Tibial nerve (tissue), 4 donors: ENCODE data around the gene ANO3. TPM values are rescaled to one million over a fixed set of nuclear protein-coding genes. Genes with fewer than 3 reads are reported as not detected.

Experiments
- DNase-seq, 2 donors: peaks; one replicate each; pipeline ENCODE4 v3.0.0-alpha.2; 2019; ENCODE audit warnings: low spot score in 2 of 2
- H3K27ac ChIP-seq, 4 donors: fragments of 200-600 bp; sonication (generic) in 3 of 4; one replicate each; pipeline ENCODE4 v1.5.1; 2017 to 2019; ENCODE audit warnings: mild to moderate bottlenecking in 1 of 4
- H3K27me3 ChIP-seq, 2 donors: fragments of 200-600 bp; sonication (generic) in 1 of 2; one replicate each; pipeline versions ENCODE4 v1.5.1 to v1.6.0; 2017 to 2019
- H3K36me3 ChIP-seq, 3 donors: fragments of 200-600 bp; sonication (generic); one replicate each; pipeline ENCODE4 v1.5.1; 2018 to 2019
- H3K4me1 ChIP-seq, 4 donors: fragments of 200-600 bp; sonication (generic) in 3 of 4; one replicate each; pipeline ENCODE4 v1.5.1; 2017 to 2019
- H3K4me3 ChIP-seq, 4 donors: fragments of 200-600 bp; sonication (generic) in 3 of 4; one replicate each; pipeline ENCODE4 v1.5.1; 2017 to 2019; ENCODE audit warnings: mild to moderate bottlenecking in 1 of 4, moderate library complexity in 1 of 4
- H3K9me3 ChIP-seq, 4 donors: fragments of 200-600 bp; sonication (generic) in 3 of 4; one replicate each; pipeline ENCODE4 v1.5.1; 2017 to 2019
- EP300 ChIP-seq, 2 donors: sonication (generic); formaldehyde crosslinking; IDR thresholded peaks; one replicate each; pipeline ENCODE4 v1.6.1; 2017; ENCODE audit warnings: antibody characterized with exemption in 2 of 2, mild to moderate bottlenecking in 1 of 2
- POLR2A ChIP-seq, 2 donors: fragments of 450-650 bp; IDR thresholded peaks; one replicate each; pipeline ENCODE4 v1.6.1; 2017; ENCODE audit warnings: antibody characterized with exemption in 2 of 2, mild to moderate bottlenecking in 2 of 2, moderate library complexity in 2 of 2
- WGBS, 2 donors: methylation state at CpG; one replicate each; pipeline ENCODE4 v1.1.5; 2018; 5-methylcytosine and 5-hydroxymethylcytosine counted together
- total RNA-seq, 4 donors: library from RNA; depleted of rRNA; stranded (reverse); fragments of >200 nt; gene quantifications; one replicate each; pipeline ENCODE4 v1.1.0, GENCODE V29; 2016
- TF ChIP-seq, protein P1 (sequence below), 5 experiments: fragments of 200-600 bp in 3 of 5; fragments of 450-650 bp in 2 of 5; sonication (generic) in 3 of 5; IDR thresholded peaks; one replicate each; pipeline ENCODE4 v1.5.1; 2016 to 2019; ENCODE audit warnings: antibody characterized with exemption in 5 of 5, mild to moderate bottlenecking in 3 of 5, moderate library complexity in 2 of 5

Gene ANO3
- total RNA-seq, 4 donors from 2014 or later: 0.42 to 1.7 (median 0.74) TPM

DNA sequence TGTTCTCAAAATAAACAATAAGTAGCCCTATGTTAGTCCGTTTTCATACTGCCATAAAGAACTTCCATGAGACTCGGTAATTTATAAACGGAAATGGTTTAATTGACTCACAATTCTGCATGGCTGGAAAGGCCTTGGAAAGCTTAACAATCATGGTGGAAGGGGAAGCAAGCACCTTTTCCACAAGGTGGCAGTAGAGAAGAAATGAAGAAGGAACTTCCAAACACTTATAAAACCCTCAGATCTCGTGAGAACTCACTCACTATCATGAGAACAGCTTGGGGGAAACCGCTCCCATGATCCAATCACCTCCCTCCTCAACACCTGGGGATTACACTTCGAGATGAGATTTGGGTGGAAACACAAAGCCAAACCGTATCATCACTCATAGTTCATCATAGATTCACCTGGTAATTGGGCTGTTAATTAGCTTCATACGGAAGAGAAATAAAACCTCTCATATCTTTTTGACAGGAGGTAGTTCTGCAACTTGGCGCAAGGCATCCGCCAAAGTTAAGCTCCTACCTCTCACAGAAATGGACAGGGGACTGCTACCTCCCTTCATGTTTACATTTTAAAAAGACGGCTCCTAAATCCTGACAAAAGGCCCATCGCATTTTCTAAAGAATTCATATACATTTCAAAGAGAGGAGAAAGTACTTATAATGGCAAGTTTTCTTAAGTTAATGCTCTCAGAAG lies 191.1 kb downstream of the ANO3 start:
- no peak for DNase-seq
- Histone ChIP-seq H3K9me3 (no peaks in the 10 kb centered on the region), H3K27me3 (no peaks in the 10 kb centered on the region), H3K4me1 (peaks cover 0 to 13% (median 0%) of the 10 kb centered on the region in 4 donors), H3K27ac (no peak overlapping the region), H3K4me3 (no peak overlapping the region), H3K36me3 (no peaks in the 10 kb centered on the region)
- WGBS, 2 donors: 78 to 80% methylated on average over 12 of the region's 12 CpGs
- TF ChIP-seq, protein P1, sequence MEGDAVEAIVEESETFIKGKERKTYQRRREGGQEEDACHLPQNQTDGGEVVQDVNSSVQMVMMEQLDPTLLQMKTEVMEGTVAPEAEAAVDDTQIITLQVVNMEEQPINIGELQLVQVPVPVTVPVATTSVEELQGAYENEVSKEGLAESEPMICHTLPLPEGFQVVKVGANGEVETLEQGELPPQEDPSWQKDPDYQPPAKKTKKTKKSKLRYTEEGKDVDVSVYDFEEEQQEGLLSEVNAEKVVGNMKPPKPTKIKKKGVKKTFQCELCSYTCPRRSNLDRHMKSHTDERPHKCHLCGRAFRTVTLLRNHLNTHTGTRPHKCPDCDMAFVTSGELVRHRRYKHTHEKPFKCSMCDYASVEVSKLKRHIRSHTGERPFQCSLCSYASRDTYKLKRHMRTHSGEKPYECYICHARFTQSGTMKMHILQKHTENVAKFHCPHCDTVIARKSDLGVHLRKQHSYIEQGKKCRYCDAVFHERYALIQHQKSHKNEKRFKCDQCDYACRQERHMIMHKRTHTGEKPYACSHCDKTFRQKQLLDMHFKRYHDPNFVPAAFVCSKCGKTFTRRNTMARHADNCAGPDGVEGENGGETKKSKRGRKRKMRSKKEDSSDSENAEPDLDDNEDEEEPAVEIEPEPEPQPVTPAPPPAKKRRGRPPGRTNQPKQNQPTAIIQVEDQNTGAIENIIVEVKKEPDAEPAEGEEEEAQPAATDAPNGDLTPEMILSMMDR (IDR thresholded peaks at IDR 0.05): no peak
- no peak for TF ChIP-seq POLR2A (IDR thresholded peaks at IDR 0.05)
- no peak for TF ChIP-seq EP300 (IDR thresholded peaks at IDR 0.05)

DNA sequence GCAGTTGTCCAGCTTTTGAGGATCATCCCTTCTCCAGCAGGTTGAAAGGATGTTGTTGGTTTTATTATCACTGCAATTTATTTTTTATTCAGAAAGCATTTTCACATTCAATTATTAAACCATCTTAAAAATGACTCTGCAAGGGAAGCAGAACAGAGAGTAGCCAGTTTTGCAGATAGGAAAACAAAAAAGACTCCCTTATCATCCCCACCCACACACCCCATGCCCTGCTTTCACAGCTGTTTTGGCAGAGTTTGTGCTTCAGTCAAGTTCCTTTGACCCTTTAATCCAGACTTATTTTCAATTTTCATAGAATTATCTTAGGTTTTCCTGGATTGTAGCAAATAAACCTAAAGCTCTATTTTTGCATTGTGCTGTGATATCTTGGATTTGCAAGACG lies 195.8 kb downstream of the ANO3 start:
- no peak for DNase-seq
- 41 to 54% methylated on average over 1 of the region's 1 CpG for WGBS, 2 donors
- Histone ChIP-seq H3K9me3 (no peaks in the 10 kb centered on the region), H3K4me1 (peaks cover 0 to 5% (median 0%) of the 10 kb centered on the region in 4 donors), H3K27me3 (no peaks in the 10 kb centered on the region), H3K4me3 (no peak overlapping the region), H3K36me3 (no peaks in the 10 kb centered on the region), H3K27ac (no peak overlapping the region)
- TF ChIP-seq, protein P1 (IDR thresholded peaks at IDR 0.05): no peak
- TF ChIP-seq EP300 (IDR thresholded peaks at IDR 0.05) (no peak), POLR2A (IDR thresholded peaks at IDR 0.05) (no peak)

DNA sequence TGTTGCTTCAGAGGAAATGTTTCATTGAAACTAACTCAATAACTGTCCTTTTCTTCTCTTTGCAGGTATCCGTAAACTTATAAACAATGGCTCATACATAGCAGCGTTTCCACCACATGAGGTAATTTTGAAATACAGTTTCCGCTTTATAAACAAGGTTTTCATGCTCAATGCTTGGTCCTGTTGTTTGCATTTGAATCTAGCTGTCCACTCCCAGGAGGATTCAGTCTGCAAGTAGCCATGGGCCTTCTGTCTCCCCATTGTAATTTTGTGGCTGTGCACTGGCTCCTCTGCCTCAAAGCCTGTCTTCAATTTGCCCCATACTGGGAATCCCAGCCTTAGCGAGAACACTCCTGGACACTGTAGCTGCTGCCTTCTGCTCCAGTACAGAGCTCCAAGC lies 205.4 kb downstream of the ANO3 start:
- H3K4me1 ChIP-seq: no peaks in the 10 kb centered on the region
- H3K27me3 ChIP-seq: no peaks in the 10 kb centered on the region
- H3K4me3 ChIP-seq: no peak overlapping the region
- no peak for DNase-seq
- 87 to 88% methylated on average over 4 of the region's 4 CpGs for WGBS, 2 donors
- no peak for TF ChIP-seq EP300 (IDR thresholded peaks at IDR 0.05)
- TF ChIP-seq, protein P1 (IDR thresholded peaks at IDR 0.05): no peak
- no peak for TF ChIP-seq POLR2A (IDR thresholded peaks at IDR 0.05)
- H3K27ac ChIP-seq: no peak overlapping the region
- H3K36me3 ChIP-seq: no peaks in the 10 kb centered on the region
- no peaks in the 10 kb centered on the region for H3K9me3 ChIP-seq

DNA sequence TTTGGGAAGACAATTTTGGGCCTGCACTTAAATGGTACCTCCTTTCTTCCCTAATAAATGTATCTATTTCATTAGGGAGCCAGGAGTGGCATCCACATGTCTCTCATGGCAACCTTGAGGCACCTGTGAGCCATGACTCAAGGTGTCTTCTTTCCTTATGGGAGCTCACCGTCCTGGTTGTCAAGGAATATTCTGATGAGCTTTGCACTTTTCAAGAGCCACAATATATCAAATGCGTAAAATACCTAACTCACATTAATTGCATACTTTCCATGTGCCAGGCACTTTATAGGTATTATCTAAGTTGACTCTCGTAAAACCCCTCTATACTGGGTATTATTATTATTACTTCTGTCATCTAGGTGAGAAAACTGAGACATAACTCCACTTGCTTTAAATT lies 207.6 kb downstream of the ANO3 start:
- Histone ChIP-seq H3K4me1 (no peaks in the 10 kb centered on the region), H3K9me3 (no peaks in the 10 kb centered on the region), H3K36me3 (no peaks in the 10 kb centered on the region), H3K27me3 (no peaks in the 10 kb centered on the region), H3K27ac (no peak overlapping the region), H3K4me3 (no peak overlapping the region)
- whole genome bisulfite sequencing, 2 donors: 90 to 95% methylated on average over 3 of the region's 3 CpGs
- TF ChIP-seq POLR2A (IDR thresholded peaks at IDR 0.05) (no peak), EP300 (IDR thresholded peaks at IDR 0.05) (no peak)
- TF ChIP-seq, protein P1 (IDR thresholded peaks at IDR 0.05): no peak
- DNase-seq: no peak

DNA sequence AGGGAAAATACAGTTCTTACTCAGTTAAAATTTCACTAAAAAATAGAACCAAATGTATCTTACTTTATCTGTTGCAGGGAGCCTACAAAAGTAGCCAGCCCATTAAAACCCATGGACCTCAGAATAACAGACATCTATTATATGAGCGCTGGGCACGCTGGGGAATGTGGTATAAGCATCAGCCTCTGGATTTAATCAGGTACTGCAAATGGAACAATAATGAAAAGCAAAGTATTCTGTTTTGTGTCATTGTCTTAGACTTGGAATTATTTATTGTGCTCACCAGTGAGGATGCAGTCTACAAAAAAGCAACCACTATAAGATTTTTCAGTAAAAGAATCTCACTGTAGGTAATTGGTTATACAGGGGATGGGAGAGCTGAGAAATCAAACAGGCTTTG lies 209.9 kb downstream of the ANO3 start:
- WGBS, 2 donors: 79 to 81% methylated on average over 2 of the region's 2 CpGs
- Histone ChIP-seq H3K9me3 (no peaks in the 10 kb centered on the region), H3K4me1 (no peaks in the 10 kb centered on the region), H3K27ac (no peak overlapping the region), H3K4me3 (no peak overlapping the region), H3K27me3 (no peaks in the 10 kb centered on the region), H3K36me3 (no peaks in the 10 kb centered on the region)
- TF ChIP-seq, protein P1 (IDR thresholded peaks at IDR 0.05): no peak
- no peak for TF ChIP-seq EP300 (IDR thresholded peaks at IDR 0.05)
- no peak for TF ChIP-seq POLR2A (IDR thresholded peaks at IDR 0.05)
- DNase-seq: no peak
